Measurements from ENCODE around the gene ZNF608.

The ZNF608 gene

DNA sequence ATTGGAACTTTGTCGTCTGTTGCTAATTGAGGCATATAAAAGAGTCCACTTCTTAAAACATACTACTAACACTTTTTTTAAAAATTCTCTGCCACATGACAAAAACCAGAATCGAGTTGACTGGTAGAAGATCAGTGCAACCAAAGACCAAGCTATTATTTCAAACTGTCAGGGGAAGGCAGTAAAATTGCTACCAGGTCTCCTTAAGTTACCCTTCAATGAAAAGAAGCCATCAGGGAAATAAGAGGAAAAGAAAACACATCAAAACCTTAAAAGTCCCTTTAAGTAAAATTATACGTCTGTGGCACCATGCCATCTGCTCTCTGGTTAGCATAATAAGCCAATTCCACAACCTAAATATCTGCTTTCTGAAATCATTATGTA is 9.6 kb downstream of the ZNF608 start:
- DNase-seq: no peak

DNA sequence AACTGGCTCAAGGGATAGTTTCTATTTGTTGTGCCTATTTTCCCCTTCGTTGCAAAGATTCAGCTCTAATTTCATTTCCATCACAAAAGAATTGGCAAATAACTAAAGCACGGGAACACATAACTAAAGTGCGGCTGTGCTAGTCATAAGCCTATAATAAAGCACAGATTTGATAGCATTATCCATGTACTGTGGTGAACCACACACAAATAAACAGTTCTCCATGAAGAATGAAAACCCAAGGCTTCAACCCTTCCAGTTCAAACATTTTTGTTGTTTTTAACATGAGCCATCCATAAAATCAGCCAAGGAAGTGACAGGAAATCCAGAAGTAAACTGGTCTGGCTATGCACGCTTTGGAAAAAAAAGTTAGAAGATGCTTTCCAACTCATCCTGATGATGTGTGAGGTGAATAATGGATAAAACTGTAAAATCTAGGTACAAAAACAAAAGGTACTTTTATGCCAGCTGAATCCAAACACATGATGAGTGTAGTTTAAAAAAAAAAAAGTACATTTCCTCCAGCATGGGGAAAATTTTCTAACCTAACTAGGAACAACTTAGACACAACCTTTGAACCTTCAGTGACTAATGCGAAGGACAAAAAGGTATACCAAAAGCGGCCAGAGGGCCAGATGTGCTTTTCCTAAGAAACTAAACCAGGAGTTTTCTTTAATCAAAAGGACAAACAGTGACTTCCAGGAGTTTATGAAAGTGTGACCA is 10.2 kb downstream of the ZNF608 start:
- no peak for DNase-seq

DNA sequence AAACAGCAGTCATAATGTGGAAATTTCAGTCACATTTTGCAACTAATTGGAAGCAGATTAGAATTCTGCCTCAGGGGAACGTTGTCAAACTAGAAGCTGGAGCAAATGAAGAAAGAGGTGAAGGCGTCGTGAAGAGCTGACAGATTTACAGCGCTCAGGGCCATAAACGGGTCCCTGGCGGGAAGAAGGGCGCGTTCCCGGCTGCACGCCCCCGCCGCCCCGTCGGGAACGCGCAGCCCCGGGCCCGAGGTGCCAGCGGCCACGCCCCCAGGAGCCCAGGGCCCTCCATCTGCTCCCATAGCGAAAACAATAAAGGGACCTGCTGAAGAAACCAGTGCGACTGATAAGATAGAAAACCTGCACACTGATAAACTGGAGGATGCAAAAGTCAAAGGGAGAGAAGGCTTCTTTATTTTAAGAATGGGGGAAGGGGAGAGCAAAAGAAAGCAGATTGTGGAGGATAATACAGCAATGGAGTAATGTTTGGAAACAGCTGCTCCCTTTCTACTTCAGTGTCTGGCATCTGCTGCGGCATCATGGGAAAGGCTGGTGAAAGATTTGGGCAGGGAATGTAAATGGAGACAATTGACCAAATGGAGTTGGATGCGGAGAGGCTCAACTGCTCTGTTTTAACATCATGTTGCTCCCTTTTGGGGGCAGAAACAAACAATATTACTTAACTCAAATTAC is 11.1 kb downstream of the ZNF608 start:
- DNase-seq: no peak

- DNase-seq: no peak
Measured at GRCh38 chr5:124734574-124735168, 11.8 kb downstream of the ZNF608 start.

GRCh38 chr5:124733329-124733650 is 13.1 kb downstream of the ZNF608 start:
- no peak for DNase-seq

DNA sequence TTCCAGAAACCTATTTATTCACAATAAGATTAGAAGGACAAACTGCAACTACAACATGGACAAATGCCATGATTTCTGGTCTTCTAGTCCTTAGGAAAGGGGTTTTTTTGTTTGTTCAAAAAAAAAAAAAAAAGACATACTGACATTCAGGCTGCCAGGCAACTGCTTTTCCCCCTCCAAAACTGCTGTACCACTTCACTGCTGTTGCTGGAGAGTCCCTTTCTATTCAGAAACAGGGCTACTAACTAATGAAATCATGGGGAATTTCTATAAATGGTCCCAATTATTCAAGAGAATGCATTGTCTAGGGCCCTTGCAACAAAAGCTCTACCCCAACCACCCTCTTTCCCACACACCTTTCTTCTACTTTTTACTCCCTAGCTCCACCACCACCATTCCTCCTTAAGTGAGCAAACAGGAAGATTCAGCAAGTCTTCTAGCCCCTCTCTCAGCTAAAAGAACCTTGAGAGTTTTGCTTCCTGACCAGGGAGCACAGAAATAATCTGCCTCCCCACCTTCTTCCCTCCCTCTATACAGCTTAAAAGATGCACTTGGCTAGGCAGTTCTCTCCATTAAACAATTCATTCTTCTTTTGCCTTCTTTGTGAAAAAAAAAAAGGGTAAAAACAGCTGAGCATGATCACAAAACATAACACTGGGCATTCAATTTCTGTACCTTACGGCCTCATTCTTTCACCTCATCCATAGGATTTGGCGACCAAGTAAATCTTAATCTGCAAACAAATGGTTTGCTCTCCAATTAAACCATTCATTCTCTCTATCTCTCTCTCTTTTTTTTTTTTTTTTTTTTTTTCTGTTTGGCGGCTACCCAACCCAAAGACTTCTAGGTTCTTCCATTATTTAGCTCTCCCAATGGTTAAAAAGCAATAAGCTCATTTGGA is 13.8 kb downstream of the ZNF608 start:
- no peak for DNase-seq

DNA sequence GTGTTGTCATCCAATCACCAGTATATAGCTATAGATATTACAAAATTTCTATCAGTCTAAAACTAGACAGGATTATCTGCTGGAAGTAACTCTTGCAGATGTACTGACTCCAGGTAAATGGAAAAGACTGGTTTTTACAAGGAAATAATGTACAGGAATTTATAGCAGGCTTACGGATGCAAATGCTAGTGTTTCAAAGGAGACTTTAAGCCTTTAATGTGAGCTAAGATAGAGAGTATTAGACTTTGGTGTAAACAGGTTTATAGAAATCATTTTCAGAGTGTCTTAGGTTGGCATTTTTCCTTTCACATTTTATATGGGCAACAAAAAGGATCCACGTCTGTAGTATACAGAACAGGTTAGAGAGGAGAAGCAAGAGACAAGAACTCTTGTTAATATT is 16.1 kb downstream of the ZNF608 start:
- no peak for DNase-seq

DNA sequence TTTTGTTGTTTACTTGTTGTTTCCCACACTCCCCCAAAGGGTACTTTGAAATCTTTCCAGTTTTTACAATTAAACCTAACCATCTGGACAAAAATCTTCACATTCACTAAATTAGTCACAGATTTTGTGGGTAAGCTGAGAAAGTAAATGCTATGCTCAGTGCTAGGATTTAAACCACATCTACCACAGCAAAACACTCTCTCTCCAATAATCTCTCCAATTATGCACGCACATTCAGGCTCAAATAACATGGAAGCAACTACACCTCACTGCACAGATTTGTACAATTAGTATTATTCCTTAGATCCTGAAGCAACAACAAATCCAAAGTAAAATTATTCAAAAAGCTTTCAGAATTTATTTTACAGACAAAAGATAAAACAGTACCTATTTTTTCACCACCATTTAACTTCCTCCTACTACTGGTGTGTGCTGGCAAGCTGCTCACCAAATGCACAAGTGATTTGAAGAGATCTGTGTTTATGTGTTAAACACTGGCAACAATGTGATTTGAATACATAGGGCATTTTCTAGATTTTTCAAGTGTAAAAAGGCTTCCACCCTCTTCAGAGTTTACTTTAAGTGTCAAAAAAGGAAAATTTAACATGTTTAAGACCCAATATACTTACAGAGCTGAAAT is 16.6 kb downstream of the ZNF608 start:
- DNase-seq: no peak

GRCh38 chr5:124728968-124729332 is 17.5 kb downstream of the ZNF608 start:
- DNase-seq: no peak

DNA sequence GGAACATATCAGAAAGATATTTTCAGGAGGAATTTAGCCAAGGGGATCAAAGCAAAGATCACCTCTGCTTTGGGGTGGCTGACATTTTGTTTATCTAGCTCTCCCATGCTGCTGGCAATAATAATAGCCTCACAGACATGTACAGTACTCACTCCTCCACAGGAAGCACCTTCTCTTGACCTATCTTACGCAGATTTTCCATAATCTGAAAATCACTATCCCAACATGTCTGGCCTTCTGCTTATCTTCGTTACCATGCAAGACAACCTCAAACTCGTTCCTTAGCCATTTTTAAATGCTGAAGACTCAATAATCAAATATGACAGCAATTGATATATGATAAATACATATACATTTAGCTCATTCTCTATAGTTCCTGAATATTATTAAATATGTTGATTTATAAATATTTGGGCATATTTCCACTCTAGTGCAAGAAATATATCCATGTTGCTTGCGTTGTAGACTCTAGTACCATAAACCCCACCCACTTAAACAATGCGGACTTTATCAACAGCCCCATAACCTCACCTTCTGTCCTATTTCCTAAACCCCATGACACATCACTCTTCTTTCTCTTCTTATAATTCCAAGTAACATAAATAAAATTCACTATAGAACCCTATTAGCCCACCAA is 18.0 kb downstream of the ZNF608 start:
- no peak for DNase-seq

DNA sequence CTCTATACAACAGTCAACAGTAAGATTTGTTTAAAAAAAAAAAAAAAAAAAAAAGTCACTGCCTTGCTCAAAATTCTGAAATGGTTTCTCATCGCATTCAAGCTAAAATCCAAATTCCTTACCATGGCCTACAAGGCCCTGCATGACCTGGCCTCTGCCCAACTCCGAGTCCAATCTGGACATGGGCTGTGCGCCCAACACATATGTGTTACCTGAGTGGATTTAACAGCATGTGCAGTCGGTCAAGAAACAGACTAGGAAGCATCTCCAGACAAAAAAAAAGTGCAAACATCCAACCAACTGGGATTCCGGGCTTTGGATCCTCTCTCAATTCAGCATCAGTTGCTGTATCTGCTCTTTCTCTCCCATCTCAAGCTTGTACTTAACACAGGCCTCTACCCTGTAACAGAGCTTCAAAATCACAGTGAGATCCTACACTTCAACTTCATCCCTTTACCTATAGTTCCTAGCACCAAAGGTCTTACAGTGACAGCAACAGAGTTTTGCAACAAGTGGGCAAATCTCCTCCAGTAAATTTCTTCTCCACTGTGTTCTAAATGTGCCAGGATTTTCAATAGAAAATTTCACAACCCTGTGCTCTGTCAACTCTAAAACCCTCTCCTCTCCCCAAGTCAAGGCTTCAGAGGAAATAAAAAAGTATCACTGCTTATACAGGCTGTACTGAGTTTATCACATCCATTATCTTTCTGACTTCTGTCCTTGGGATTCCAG is 19.6 kb downstream of the ZNF608 start:
- DNase-seq: no peak

- DNase-seq: no peak
Measured at GRCh38 chr5:124725622-124726258, 20.7 kb downstream of the ZNF608 start.

DNA sequence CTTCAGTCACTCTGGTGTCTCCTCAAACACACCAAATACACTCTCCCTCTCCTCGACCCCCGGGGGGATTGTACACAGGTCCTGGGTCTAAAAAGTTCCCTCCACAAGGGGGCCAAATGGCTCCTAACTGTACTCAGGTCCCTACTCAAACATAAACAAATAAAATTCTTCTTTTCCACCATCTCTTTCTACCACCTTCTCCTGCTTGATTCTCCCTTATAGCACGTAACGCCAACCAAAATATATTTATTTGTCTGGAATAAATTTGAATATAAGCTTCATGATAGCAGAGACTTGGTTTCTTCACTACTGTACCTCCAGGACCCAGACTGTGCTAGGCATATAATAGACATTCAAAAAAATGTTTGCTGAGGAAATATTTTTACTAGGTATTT is 21.4 kb downstream of the ZNF608 start:
- no peak for DNase-seq

- no peak for DNase-seq
Measured at GRCh38 chr5:124724357-124725039, 21.9 kb downstream of the ZNF608 start.

DNA sequence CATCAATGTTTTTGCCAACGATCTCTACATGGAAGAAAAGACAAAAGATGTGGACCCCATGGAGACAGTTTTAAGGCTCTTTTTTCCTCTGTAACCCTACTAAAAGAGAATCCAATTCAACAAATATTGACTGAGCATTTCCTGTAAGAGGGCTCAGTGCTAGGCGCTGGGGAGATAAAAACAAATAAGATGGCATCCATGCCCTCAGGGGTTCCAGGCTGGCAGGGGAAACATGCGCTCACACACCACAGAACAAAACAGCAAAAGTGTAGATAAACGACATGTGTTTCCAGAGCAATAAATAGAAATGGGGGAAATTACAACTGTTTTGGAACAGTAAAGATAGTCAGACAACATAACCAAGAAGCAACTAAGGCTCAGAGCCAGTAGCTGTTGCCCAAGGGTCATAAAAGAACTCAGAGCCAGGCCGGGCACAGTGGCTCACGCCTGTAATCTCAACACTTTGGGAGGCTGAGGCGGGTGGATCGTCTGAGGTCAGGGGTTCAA is 25.2 kb downstream of the ZNF608 start:
- DNase-seq: no peak

DNA sequence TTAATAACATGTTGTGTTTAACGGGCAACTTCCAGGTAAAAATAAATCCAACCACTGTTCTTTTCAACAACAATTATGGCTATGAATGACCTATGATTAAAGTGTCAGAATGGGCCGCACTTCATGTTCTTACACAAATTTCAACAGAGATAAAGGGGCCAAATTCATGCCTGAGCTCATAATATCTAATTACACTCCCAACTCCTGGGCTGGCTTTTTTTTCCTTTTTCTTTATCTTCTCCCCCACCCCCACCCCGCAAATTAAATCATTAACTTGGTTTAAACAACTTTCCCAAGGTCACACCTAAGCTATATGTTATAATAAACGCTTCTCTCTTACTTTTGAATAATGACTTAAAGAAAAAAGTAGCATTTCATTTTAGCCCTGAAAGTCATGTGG is 25.8 kb downstream of the ZNF608 start:
- DNase-seq: no peak

DNA sequence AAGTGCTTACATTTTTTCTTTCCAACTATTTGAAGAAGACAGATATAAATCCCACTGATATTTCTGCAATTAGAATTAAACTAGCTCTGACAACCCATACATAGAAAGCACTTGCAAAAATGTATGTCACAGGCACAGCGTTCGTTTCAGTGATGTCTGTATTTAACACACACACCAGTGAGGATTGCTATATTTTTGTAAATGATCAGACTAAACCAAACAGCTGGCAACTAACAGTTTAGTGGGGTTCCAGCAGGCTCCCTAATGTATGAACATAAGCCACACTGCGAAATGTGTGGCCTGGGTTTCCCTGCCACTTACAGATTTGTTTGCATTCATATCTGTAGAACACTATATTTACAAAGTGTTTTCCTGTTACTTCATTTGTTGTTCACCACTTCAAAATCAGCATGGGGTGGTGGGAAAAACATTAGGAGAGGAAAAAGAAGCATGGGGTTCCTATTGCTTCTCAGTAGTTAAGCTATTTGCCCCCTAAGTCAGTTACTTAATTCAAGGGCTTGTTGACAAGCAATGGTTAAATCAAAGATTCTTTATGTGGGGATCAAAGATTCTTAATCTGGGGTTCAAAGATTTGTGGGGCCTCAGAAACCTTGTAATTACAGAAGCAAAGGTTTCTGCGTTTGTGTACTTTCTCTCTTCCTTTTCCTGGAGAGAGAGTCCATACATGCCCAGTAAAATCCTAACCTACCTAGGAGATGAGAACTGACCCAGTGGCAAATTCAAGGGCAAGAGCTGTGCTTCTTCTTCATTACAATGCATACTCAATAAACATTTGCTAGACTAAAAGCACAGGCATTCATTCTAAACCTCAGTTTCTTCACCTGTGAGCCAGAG is 27.1 kb downstream of the ZNF608 start:
- DNase-seq: no peak

DNA sequence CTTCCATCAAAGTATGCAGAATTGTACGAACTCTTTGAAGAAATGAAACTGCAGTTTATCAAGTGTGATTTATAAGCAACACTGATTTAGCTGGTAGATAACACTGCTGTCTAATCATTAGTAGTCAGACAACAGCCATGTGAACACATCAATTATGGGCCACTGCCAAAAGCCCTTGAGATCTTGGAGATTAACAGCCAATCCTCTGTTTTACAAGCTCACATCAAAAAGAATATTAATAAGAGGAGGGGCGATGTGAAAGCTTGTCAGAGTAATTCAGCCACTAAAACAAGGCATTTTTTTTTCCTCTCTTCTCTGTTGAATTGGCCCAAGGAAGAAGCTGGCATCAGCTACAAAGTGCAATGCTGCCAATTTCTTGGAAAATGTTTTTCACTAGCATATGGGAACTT is 28.1 kb downstream of the ZNF608 start:
- DNase-seq: no peak

GRCh38 chr5:124716169-124716568 is 30.3 kb downstream of the ZNF608 start:
- no peak for DNase-seq
